Stimulated activated CD8-positive, alpha-beta memory T cell treated with anti-CD3 and anti-CD28 coated beads, Interleukin-15, amount 100 ng/mL, for 24 hours (primary cell): ENCODE data around the gene SFTPA2.
"Not testable (repeated sequence)": the region's sequence is repeated elsewhere in the genome, so short reads cannot be mapped to it uniquely, and the experiment has no call there.

ENCODE experiments used
- DNase-seq: peaks from one replicate; pipeline ENCODE4 v3.0.0-alpha.2; 2020; ENCODE audit warnings: low read depth

Gene SFTPA2

GRCh38 chr10:79560160-79560709, at the start of gene SFTPA2:
SFTPA2 (minus strand) TSS chr10:79560407; CDS start chr10:79559483, 924 bp downstream.
- DNase-seq = no peak

- no peak for DNase-seq
Measured at GRCh38 chr10:79608505-79609375, 48.5 kb upstream of the SFTPA2 start.

- DNase-seq = no peak
Measured at GRCh38 chr10:79605308-79605707, 45.1 kb upstream of the SFTPA2 start.

- DNase-seq = no peak
Measured at GRCh38 chr10:79604294-79604693, 44.1 kb upstream of the SFTPA2 start.

GRCh38 chr10:79602953-79603352, 42.7 kb upstream of the SFTPA2 start:
- DNase-seq = no peak

- DNase-seq = no peak
Measured at GRCh38 chr10:79601939-79602338, 41.7 kb upstream of the SFTPA2 start.

- not testable (repeated sequence) for DNase-seq
Measured at GRCh38 chr10:79599644-79600043, 39.4 kb upstream of the SFTPA2 start.

GRCh38 chr10:79595510-79595909, 35.3 kb upstream of the SFTPA2 start:
- DNase-seq = no peak

- not testable (repeated sequence) for DNase-seq
Measured at GRCh38 chr10:79594565-79594964, 34.4 kb upstream of the SFTPA2 start.

GRCh38 chr10:79593377-79593776, 33.2 kb upstream of the SFTPA2 start:
- no peak for DNase-seq

GRCh38 chr10:79588800-79589199, 28.6 kb upstream of the SFTPA2 start:
- no peak for DNase-seq

GRCh38 chr10:79586933-79587332, 26.7 kb upstream of the SFTPA2 start:
- no peak for DNase-seq

GRCh38 chr10:79585870-79586527, 25.8 kb upstream of the SFTPA2 start:
- no peak for DNase-seq

GRCh38 chr10:79583488-79584024, 23.3 kb upstream of the SFTPA2 start:
- no peak for DNase-seq

GRCh38 chr10:79582954-79583353, 22.7 kb upstream of the SFTPA2 start:
- not testable (repeated sequence) for DNase-seq

GRCh38 chr10:79582096-79582495, 21.9 kb upstream of the SFTPA2 start:
- no peak for DNase-seq

GRCh38 chr10:79581044-79581443, 20.8 kb upstream of the SFTPA2 start:
- no peak for DNase-seq

GRCh38 chr10:79579361-79579760, 19.2 kb upstream of the SFTPA2 start:
- DNase-seq = no peak

GRCh38 chr10:79570624-79571023, 10.4 kb upstream of the SFTPA2 start:
- not testable (repeated sequence) for DNase-seq

GRCh38 chr10:79563426-79563825, 3.2 kb upstream of the SFTPA2 start:
- no peak for DNase-seq

- peak; percentile 30 for DNase-seq
Measured at GRCh38 chr10:79562135-79562756, 2.0 kb upstream of the SFTPA2 start.

- no peak for DNase-seq
Measured at GRCh38 chr10:79561257-79561656, 1.1 kb upstream of the SFTPA2 start.
